Iris pigment epithelial cell (primary cell): ENCODE measurements around the gene COX5B.
"Not testable (repeated sequence)": the region's sequence is repeated elsewhere in the genome, so short reads cannot be mapped to it uniquely, and the experiment has no call there.

Experiments used
- DNase-seq: peaks from one replicate; pipeline ENCODE4 v3.0.0-alpha.2; 2011; ENCODE audit warnings: low read depth

COX5B gene, protein sequence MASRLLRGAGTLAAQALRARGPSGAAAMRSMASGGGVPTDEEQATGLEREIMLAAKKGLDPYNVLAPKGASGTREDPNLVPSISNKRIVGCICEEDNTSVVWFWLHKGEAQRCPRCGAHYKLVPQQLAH

DNA sequence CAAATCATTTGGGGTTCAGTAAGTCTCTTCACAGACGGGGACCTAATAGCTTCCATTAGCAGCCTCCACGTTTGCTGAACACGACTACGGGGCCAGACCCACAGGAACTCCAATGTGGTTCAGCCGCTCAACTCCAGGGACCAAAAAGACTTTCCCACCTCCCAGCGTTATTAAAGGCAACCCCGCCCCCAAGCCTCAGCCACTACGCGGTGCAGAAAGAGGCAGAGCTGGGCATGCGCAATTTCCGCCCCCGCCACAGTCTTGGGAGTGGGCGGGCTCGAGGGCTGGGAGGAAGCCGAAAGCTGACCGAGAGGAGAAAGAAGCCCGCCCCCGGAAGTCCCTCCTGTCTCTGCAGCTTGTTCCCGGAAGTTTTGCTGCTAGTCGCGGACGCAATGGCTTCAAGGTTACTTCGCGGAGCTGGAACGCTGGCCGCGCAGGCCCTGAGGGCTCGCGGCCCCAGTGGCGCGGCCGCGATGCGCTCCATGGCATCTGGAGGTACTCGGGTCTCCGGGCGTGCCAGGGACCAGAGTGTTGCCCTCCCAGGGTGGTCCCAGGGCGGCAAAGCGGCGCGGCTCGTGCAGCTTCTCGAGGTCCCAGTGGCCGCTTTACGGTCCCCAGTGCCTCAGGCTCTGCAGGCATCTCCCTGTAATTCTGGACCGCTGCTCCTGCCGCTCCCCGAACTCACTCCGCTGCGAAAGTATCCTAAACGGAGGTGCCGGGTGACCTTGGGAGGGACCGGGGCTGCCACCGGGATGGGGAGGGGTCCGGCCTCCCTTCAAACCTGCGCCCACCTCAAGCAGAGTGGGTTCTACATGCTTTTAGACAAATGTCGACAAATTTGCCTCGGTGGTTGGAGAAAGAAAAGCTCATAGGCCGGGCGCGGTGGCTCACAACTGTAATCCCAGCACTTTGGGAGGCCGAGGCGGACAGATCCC is at the start of gene COX5B:
Gene COX5B (plus strand): TSS at position 368 of the 935 bp plus-strand sequence. CDS start 25 bp downstream, at position 393.
- DNase-seq: peak; percentile 97

DNA sequence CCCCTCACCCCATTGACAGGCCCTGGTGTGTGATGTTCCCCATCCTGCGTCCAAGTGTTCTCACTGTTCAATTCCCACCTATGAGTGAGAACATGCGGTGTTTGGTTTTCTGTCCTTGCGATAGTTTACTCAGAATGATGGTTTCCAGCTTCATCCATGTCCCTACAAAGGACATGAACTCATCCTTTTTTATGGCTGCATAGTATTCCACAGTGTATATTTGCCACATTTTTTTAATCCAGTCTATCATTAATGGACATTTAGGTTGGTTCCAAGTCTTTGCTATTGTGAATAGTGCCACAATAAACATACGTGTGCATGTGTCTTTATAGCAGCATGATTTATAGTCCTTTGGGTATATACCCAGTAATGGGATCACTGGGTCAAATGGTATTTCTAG is 49.7 kb upstream of the COX5B start:
- not testable (repeated sequence) for DNase-seq

DNA sequence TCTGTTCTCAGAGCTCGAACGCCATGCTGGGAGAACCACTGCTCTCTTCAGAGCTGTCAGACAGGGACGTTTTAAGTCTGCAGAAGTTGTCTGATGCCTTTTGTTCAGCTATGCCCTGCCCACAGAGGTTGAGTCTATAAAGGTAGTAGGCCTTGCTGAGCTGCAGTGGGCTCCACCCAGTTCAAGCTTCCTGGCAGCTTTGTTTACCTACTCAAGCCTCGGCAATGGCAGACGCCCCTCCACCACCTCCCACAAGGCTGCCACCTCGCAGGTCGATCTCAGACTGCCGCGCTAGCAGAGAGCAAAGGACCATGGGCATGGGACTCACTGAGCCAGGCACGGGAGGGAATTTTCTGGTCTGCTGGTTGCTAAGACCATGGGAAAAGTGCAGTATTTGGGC is 44.3 kb upstream of the COX5B start:
- DNase-seq: not testable (repeated sequence)

DNA sequence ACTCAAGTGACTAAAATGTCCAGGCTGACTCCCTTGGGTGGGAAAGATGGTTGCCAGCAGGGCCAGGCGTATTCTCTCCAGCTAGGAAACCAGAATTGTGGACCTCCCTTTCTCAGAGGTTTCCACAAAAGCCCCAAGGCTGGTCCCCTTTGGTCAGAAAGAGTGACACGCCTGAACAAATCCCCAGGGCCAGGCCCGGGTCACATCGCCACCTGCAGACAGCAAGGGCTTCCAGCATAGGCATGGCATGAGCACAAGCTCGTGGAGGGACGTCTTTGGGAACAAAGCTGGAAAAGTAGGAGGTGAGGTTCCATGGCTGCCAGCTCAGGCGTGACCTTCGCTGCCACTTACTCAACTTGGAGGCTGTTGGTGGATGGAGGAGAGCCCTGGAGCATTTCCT is 40.8 kb upstream of the COX5B start:
- not testable (repeated sequence) for DNase-seq

DNA sequence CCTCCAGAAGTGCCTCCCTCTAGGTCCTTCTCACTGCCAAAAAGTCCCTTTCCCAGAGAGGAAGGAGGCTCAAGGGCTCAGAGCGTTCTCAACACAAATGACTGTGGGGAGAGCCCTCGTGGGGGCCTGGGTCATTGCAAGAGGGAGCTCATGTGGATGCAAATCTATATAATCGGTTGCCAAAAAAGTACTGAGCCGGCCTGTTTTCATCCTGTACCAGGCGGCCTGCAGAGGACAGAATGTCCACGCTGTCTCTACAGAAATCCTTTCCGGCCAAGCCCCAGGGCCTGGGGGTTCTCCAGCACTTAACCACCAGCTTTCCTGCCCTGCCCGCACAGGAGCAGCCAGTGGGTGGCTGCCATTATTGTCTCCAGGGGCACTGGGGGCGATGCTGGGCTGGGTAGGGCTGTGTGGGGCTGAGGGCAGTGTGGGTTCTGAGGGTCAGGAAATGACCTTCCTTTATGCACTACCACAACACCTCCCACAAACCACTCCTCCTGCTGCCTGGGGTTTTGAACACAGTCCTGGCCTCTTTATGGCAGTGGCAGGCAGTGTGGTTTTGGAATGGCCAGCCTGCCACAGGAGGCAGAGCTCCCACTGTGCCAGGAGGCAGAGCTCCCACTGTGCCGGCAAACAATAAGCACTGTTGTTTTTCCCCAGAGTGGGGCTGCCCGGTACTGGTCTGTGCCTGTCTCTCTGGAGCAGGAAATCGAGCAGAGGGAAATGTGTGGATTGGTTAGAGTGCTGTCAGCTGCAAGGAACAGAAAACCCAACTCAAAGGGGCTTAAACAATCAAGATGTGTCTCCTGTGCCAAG is 40.1 kb upstream of the COX5B start:
- DNase-seq: not testable (repeated sequence)

DNA sequence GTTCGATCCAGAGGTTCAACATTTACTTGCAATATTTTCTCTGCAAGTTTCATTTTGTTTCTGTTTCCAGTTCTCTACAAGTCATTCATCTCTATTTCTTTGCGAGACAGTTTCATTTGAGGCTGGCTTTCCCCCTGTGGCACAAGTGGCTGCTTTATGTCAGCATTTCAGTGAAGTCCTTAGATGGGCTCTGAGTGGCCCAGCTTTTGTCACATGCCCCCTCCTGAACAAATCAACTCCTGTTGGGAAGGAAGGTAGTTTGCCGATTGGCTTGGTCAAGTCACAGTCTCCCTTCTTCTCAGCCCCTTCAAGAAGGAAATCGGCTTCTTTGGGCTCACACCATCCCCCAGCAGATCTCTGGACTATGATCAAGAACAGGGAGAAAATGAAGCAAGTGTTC is 37.1 kb upstream of the COX5B start:
- DNase-seq: not testable (repeated sequence)

DNA sequence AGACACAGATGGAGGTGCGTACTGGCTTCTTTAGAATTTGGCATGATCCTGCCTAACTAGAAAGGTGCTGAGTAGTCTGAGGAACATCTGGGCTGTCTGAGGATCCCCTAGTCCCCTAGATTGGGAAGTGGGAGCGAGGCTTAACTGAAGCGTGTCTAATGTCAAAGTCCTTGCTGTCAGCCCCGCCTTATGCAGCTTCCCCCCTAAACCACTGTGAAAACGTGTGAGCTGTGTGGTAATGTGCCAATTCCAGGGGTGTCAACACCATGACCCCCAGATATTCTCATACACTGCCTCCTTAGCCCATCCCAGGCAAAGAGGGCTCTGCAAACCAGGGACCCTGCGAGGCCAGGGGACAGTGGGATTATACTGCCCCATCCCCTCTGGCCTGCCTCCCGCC is 34.0 kb upstream of the COX5B start:
- DNase-seq: not testable (repeated sequence)

DNA sequence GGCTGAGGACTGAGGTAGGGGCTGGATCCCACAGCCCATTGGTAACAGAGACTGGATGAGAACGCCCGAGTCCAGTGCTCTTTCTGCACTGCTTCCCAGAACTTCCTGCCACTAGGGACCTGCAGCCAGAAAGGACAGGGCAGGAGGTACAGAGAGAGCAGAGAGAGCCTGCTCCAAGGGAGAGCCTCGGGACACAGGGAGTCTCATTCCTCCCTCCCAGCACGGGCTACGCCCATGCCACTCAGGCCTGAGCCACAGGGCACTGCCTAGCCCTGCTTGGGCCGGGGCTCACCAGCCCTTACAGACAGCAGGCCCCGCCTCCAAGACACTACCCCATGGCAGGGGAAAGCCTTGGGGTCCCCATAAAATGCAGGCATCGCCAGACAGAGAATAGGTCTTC is 30.1 kb upstream of the COX5B start:
- DNase-seq: not testable (repeated sequence)

DNA sequence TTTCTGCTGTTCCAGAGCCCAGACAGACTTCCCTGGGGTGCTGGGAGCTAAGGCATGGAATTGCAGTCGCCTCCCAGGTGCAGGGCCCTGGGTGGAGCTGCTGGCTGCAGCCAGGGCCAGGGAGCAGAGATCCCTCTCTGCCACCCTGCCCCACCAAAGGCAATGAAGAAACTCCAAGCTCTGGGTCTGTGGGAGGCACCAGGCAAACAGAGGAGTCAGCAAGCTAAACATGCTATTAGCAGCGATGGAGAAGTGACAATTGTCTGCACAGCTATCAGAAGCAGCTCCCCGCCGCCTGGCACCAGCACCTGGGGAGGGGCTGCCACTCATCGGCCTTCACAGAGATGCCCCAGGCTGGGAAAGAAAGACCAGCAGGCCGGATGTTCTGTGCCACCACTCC is 28.0 kb upstream of the COX5B start:
- no peak for DNase-seq

DNA sequence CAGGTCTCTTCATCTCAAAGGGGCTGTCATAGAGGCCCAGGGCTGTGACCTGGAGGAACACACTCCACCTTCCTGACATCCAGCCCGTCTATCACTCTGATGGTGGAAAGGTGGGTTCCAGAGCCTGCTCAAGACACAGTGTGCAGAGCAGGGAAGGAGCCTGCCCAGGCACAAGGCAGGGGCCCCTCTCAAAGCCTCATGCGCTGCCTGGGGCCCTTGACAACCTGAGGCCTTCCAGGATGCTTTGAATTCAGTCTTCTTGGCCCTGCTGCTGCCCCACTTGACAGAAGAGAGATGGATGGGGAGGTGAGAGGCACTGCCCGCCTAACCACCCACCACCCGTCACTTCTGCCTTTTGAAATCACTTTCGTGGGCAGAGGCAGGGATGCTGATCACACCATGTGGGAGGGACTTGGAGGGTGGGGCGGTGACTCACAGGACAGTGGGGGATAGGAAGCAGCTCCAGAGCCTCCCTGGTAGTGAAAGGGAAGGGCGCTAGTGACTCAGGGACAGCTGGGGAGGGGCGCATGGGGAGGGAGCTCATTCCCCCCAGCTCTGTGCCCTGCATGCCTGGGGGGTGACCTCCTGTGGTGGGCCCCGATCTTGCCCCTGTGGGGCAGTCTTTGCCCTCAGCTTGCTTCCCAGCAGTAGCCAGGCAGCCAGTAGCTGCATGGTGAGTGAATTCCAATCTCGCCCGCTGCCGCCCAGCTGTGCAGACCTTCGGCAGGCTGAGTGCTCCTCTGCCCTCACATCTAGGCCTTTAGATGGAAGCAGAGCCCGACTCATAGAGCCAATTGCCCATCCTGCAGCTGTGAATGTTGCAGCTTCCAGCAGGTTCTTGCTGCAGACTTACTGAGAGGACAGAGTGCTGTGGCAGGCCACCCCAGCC is 26.7 kb upstream of the COX5B start:
- peak; percentile 10 for DNase-seq

DNA sequence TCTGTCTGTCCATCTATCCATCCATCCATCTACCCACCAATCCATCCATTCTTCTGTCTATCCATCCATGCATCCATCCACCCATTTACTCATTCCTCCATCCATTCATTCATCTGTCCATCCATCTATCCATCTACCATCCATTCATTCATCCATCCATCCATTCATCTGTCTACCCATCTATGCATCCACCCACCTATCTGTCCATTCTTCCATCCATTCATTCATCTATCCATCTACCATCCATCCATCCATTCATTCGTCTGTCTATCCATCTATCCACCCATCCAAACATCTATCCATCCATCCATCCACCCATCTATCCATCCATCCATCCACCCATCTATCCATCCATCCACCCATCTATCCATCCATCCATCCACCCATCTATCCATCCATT is 25.4 kb upstream of the COX5B start:
- DNase-seq: not testable (repeated sequence)

DNA sequence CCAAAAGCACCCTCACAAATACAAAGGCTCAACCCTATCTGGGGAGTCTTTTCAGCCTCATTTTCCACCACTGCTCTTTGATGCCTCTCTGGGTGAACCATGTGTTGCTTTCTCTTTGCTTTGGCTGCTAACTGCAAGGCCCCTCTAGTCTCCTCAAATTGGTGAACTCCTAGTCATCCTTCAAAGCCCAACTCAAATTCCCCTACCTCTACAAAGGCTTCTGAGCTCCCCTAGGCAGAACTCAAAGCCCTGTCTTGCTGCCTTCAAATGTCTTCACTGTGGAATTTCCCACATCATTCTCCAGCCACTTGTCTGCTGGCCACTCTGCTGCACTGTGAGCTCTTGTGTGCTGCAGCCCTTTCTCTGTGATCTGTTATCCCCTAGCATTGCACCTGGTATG is 22.9 kb upstream of the COX5B start:
- not testable (repeated sequence) for DNase-seq

DNA sequence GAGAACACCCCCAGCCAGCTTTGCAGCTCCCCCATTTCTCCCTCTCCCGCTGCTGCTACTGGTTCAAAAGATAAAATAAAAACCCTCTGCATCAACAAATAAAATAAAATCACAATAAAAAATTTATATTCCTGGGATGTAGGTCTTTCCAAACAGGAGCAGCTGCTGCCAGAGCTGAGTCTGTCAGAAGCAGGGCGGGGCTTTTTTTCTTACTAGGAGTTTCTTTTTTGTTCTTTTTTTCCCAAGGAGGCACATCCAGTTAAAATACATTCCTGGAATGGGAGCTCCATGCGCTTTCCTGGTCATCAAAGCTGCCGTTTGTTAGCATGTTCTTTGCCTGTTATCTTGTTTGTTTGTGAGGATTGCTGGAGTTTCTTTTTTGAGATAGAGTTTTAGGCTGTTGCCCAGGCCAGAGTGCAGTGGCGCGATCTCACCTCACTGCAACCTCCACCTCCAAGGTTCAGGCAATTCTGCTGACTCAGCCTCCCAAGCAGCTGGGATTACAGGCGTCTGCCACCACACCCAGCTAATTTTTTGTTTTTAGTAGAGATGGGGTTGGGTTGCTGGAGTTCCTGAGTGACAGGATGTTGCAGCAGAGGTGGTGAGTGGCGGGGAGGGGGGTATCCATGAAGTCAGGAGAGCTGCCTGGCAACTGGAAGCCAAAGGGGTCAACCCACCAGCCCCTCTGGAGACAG is 20.4 kb upstream of the COX5B start:
- not testable (repeated sequence) for DNase-seq

DNA sequence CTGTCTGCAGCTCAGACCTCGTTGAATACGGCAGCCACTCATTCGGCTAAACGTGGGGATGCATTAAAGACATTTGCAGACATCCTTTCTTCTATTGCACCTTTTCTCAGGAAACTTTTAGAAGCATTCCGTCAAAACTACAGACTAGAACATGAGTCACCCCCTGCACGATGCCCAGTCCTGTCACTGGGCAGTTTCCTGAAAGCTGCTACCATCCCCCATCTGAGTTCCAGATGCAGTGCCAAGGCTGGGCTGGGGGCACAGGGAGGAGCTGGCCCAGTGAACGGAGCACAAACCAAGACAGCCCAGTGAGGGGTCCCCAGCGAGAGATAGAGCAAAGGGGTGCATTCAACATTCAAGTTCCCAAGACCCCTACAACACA is 19.8 kb upstream of the COX5B start:
- DNase-seq: not testable (repeated sequence)

DNA sequence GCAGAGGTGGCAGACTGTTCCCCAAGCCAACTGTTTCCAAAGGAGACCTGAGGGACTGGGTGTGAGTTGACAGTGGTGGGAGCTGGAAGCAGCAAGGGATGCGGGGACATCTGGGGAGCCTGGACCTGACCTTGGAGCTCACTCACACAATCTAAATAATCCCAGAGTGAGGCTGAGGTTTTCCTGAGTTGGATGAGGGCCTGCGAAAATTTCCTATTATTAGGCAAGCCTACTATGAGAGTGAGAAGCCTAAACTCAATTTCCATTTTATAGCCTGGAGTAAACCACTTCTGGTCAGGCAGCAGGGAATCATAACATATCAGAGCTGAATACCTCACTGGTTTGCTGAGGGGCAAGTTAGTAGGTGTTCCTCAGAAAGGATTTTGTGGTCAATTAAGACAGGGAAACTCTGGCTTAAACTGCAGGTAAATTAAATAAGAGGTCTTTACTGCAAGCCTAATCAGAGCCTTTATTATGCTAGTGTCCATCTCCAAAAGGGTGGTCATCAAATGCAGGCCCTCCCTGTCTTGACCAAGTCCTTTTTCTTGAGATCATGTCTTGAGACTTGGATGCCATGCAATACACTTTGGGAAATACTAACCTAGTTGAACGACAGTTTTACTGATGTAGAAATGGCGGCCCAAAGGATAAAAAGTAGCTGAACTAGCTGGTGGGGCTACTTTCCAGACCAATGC is 1.7 kb upstream of the COX5B start:
- no peak for DNase-seq

DNA sequence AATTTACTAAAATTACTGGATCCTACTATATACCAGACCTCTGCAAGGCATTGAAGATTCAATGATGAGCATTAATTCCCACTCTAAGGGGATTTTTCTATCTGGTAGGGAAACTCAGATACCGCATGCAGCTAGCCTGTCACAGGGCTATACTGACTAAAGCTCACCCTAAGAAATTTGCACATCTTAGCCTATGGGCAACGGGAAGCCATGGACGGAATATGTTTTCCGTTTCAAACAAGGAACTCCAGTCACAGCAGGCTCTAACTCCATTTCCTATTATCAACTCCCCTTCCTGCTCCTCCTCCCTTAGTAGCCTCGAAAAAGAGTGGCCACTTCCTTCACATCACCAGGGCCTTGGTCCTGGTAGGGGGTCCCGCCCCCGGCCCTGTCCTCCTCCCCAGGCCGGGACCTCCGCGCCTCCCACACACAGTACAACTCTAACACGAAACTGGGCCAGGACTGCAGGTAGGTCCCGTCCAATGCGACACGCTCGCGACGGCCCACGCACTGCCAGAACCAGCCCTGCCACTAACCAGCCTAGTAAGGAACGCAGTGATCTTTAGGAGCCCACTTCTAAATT is 659 bp upstream of the COX5B start:
- peak; percentile 11 for DNase-seq

DNA sequence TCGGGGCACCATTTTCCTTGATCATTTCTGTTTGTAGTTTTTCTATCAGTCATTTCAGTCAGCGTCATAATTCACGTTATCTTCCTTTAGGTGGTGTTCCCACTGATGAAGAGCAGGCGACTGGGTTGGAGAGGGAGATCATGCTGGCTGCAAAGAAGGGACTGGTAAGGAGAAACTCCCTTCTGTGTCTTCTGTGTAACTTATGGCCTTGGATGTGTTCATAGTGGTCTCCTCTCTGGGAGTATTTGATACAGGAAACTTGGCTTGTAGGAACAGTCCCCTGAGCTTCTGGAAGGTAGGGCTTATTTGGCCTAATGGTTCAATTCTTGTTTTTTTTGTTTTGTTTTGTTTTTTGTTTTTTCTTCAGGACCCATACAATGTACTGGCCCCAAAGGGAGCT is 1.1 kb downstream of the COX5B start:
- no peak for DNase-seq

DNA sequence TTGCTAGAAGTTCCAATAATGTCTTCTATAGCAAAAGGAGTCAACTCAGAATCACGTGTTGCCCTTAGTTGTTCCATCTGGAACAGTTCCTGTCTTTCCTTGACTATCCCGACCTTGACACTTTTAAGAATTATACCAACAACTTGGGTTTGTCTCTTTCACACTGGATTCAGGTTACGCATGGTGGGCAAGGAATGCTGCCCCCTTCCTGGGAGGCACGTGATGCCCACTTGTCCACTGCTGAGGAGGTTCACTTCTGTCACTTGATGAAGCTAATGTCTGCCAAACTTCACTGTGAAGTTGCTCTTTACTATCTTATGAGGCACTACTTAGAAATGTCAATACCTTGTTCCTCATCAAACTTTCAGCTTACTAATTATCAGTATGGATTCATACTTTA is 5.3 kb downstream of the COX5B start:
- DNase-seq: no peak

DNA sequence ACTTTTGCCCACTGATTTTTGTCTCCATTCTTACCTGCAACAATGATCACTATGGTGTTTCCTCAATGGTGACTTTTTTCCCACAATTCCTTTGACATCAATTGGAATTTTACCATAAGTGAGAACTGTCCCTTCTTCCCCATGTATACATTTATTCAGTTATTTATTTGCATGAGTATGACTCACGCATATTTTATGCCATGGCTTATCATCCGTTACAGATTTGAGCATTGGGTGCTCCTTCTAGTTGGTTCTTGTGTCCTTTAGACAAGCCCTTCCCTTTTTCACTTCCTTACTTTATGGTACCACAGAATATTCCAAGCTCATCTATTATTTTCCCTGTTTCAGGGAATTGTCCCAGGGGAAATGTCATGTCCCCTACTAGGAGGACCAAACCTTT is 7.6 kb downstream of the COX5B start:
- no peak for DNase-seq

DNA sequence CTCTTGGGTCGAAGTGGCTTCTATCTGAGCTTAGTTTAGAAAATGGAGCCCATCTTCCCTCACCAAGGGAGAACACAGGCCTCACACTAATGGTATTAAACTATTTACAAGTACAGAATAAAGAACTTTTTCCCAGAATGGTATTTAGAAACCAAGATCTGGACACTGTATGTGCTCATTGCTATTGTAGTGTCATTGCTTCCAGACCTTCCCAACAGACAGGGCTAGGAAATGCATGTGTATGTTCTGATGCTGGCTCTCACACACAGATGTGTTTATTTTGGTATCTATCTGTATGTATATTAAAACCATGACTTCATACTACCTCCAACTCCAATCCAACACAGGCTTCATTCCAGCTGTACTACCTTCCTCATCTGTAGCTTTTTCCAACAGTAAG is 8.0 kb downstream of the COX5B start:
- DNase-seq: no peak
